SK-N-SH (cell line): Measurements from ENCODE around the gene PPFIBP2. TPM values are rescaled to one million over a fixed set of nuclear protein-coding genes. Genes with fewer than 3 reads are reported as not detected.

Experiments
- CTCF ChIA-PET: fragments of 300-600, 350-600 bp; formaldehyde crosslinking; extraction: SDS; loops from one replicate; lab custom pipeline; 2021; lab: Yijun Ruan, JAX
- POLR2A ChIA-PET: fragments of 350-600 bp; sonication (Branson Sonifier 250); formaldehyde crosslinking; extraction: SDS; loops from one replicate; lab custom pipeline; 2020; ENCODE audit warnings: antibody characterized with exemption, inconsistent platforms; lab: Yijun Ruan, JAX
- DNase-seq: peaks from one replicate; pipeline ENCODE4 v3.0.0; 2012
- H2AFZ ChIP-seq: fragments of 200-600 bp; sonication (generic); 2 replicates; pipeline ENCODE4 v1.8.1; 2016; ENCODE audit warnings: antibody characterized with exemption, mild to moderate bottlenecking, low read depth
- H3F3A ChIP-seq: fragments of 200-600 bp; sonication (generic); replicated peaks from 2 replicates; pipeline ENCODE3; 2016; ENCODE audit warnings: antibody characterized with exemption, mild to moderate bottlenecking; ENCODE audit not compliant: insufficient read depth
- H3K27ac ChIP-seq, 2 experiments: fragments of 200-500 bp in 1 of 2; fragments of 200-600 bp in 1 of 2; sonication (Bioruptor generic) in 1 of 2; sonication (generic), shearing (Covaris generic) in 1 of 2; 2 replicates each; pipeline versions ENCODE4 v1.5.1 to v1.6.1; 2014 to 2016; ENCODE audit warnings: low read depth in 2 of 2, inconsistent platforms in 1 of 2, low read length in 1 of 2, mild to moderate bottlenecking in 1 of 2, mixed read lengths in 1 of 2
- H3K27me3 ChIP-seq: fragments of 200-600 bp; sonication (generic), shearing (Covaris generic); 2 replicates; pipeline ENCODE4 v1.6.1; 2016; ENCODE audit warnings: mixed run types; ENCODE audit not compliant: insufficient read depth
- H3K36me3 ChIP-seq, 2 experiments: fragments of 200-500 bp in 1 of 2; fragments of 200-600 bp in 1 of 2; sonication (Bioruptor generic) in 1 of 2; sonication (generic) in 1 of 2; replicated peaks in 1 of 2; 2 replicates each; pipeline versions ENCODE3 to v1.5.1; 2014 to 2016; ENCODE audit warnings: low read length in 1 of 2, mild to moderate bottlenecking in 1 of 2; ENCODE audit not compliant: insufficient read depth in 2 of 2, control insufficient read depth in 1 of 2
- H3K4me1 ChIP-seq, 2 experiments: fragments of 200-500 bp in 1 of 2; fragments of 200-600 bp in 1 of 2; sonication (Bioruptor generic) in 1 of 2; sonication (generic), shearing (Covaris generic) in 1 of 2; 2 replicates each; pipeline versions ENCODE4 v1.5.1 to v1.6.1; 2014 to 2016; ENCODE audit warnings: low read depth in 1 of 2, low read length in 1 of 2, mixed run types in 1 of 2; ENCODE audit not compliant: insufficient read depth in 2 of 2, control insufficient read depth in 1 of 2
- H3K4me2 ChIP-seq: fragments of 200-600 bp; sonication (generic), shearing (Covaris generic); 2 replicates; pipeline ENCODE4 v1.6.1; 2017; ENCODE audit warnings: mixed run types
- H3K4me3 ChIP-seq, 2 experiments: fragments of 200-500 bp in 1 of 2; fragments of 200-600 bp in 1 of 2; sonication (Bioruptor generic) in 1 of 2; sonication (generic), shearing (Covaris generic) in 1 of 2; 2 replicates each; pipeline versions ENCODE4 v1.5.1 to v1.8.1; 2014 to 2016; ENCODE audit warnings: low read depth in 2 of 2, inconsistent platforms in 1 of 2, low read length in 1 of 2, mild to moderate bottlenecking in 1 of 2, mixed read lengths in 1 of 2, moderate library complexity in 1 of 2
- H3K79me2 ChIP-seq: fragments of 200-600 bp; sonication (generic); 2 replicates; pipeline ENCODE4 v1.8.1; 2017; ENCODE audit warnings: mild to moderate bottlenecking; ENCODE audit not compliant: insufficient read depth
- H3K9ac ChIP-seq: fragments of 200-600 bp; sonication (generic); 2 replicates; pipeline ENCODE4 v1.6.1; 2017; ENCODE audit warnings: mixed run types
- H3K9me2 ChIP-seq: fragments of 200-600 bp; sonication (generic); 2 replicates; pipeline ENCODE4 v1.6.1; 2017; ENCODE audit warnings: mixed run types
- H3K9me3 ChIP-seq: fragments of 200-600 bp; sonication (generic); 2 replicates; pipeline ENCODE4 v1.6.1; 2017; ENCODE audit warnings: mixed run types, mild to moderate bottlenecking, moderate library complexity
- H4K20me1 ChIP-seq: fragments of 200-600 bp; sonication (generic); 2 replicates; pipeline ENCODE4 v1.6.1; 2017; ENCODE audit warnings: mild to moderate bottlenecking, mixed run types; ENCODE audit not compliant: insufficient read depth
- CHD2 ChIP-seq: fragments of 150-350 bp; IDR thresholded peaks from 2 replicates; pipeline ENCODE4 v1.6.1; 2018; ENCODE audit warnings: low read length; ENCODE audit not compliant: partially characterized antibody
- ELF1 ChIP-seq: IDR thresholded peaks from 2 replicates; pipeline ENCODE4 v1.4.0; 2012
- FOSL2 ChIP-seq: IDR thresholded peaks from 2 replicates; pipeline ENCODE4 v1.4.0; 2012; ENCODE audit warnings: low read depth, mild to moderate bottlenecking, moderate library complexity, borderline replicate concordance
- FOXJ3 ChIP-seq: sonication (generic); formaldehyde crosslinking; IDR thresholded peaks from 2 replicates; pipeline ENCODE4 v1.5.1; 2020; ENCODE audit warnings: mild to moderate bottlenecking, missing genetic modification reagents
- GABPA ChIP-seq: IDR thresholded peaks from 2 replicates; pipeline ENCODE4 v1.4.0; 2012; ENCODE audit warnings: low read depth, mild to moderate bottlenecking
- MXI1 ChIP-seq: IDR thresholded peaks from 2 replicates; pipeline ENCODE4 v1.6.1; 2012; ENCODE audit warnings: mild to moderate bottlenecking, low read depth, low read length, improper control_type of control experiment
- POLR2AphosphoS5 ChIP-seq: IDR thresholded peaks from 2 replicates; pipeline ENCODE4 v1.6.1; 2012; ENCODE audit warnings: low read depth, low read length
- RAD21 ChIP-seq: IDR thresholded peaks from 2 replicates; pipeline ENCODE4 v1.6.1; 2012; ENCODE audit warnings: mild to moderate bottlenecking, low read length
- RCOR1 ChIP-seq: fragments of 150-350 bp; IDR thresholded peaks from 2 replicates; pipeline ENCODE4 v1.6.1; 2017; ENCODE audit warnings: antibody characterized with exemption, low read length
- SIN3A ChIP-seq: IDR thresholded peaks from 2 replicates; pipeline ENCODE4 v1.6.1; 2012; ENCODE audit warnings: low read depth, mild to moderate bottlenecking, low read length, moderate library complexity, borderline replicate concordance
- TAF1 ChIP-seq: IDR thresholded peaks from 2 replicates; pipeline ENCODE4 v1.6.1; 2012; ENCODE audit warnings: low read depth, mild to moderate bottlenecking, low read length, moderate library complexity, borderline replicate concordance
- TCF12 ChIP-seq: IDR thresholded peaks from 2 replicates; pipeline ENCODE4 v1.4.0; 2012
- TEAD4 ChIP-seq: IDR thresholded peaks from 2 replicates; pipeline ENCODE4 v1.4.0; 2012; ENCODE audit warnings: mild to moderate bottlenecking, borderline replicate concordance; ENCODE audit not compliant: insufficient read depth
- WGBS: methylation state at CpG from one replicate; pipeline ENCODE4 v1.1.6; 2017; ENCODE audit warnings: low lambda C conversion rate; 5-methylcytosine and 5-hydroxymethylcytosine counted together
- polyA plus RNA-seq, 3 experiments: library from polyadenylated mRNA; depleted of rRNA; stranded (reverse); fragments of >200 nt; gene quantifications; 2 replicates each; pipeline ENCODE4 v1.2.3, GENCODE V29; 2012
- TF ChIP-seq, protein P1 (sequence below): IDR thresholded peaks from 2 replicates; pipeline ENCODE4 v1.4.0; 2012; ENCODE audit warnings: low read depth, borderline replicate concordance
- TF ChIP-seq, protein P2 (sequence below): fragments of 150-350 bp; IDR thresholded peaks from 2 replicates; pipeline ENCODE4 v1.6.1; 2017; ENCODE audit warnings: antibody characterized with exemption, low read length, low read depth, borderline replicate concordance
- TF ChIP-seq, protein P3 (sequence below): fragments of 150-350 bp; IDR thresholded peaks from 2 replicates; pipeline ENCODE4 v1.6.1; 2016; ENCODE audit warnings: mild to moderate bottlenecking, low read depth, low read length
- TF ChIP-seq, protein P4 (sequence below): IDR thresholded peaks from 2 replicates; pipeline ENCODE4 v1.4.0; 2012; ENCODE audit warnings: low read depth, borderline replicate concordance
- TF ChIP-seq, protein P5 (sequence below): fragments of 200-600 bp; sonication (generic); IDR thresholded peaks from 2 replicates; pipeline ENCODE4 v1.6.1; 2017; ENCODE audit warnings: antibody characterized with exemption, mild to moderate bottlenecking, moderate library complexity

The PPFIBP2 gene
- polyA plus RNA-seq, 1 of the 3 experiments (the other 2 are of a cell fraction) = 0.67 TPM

DNA sequence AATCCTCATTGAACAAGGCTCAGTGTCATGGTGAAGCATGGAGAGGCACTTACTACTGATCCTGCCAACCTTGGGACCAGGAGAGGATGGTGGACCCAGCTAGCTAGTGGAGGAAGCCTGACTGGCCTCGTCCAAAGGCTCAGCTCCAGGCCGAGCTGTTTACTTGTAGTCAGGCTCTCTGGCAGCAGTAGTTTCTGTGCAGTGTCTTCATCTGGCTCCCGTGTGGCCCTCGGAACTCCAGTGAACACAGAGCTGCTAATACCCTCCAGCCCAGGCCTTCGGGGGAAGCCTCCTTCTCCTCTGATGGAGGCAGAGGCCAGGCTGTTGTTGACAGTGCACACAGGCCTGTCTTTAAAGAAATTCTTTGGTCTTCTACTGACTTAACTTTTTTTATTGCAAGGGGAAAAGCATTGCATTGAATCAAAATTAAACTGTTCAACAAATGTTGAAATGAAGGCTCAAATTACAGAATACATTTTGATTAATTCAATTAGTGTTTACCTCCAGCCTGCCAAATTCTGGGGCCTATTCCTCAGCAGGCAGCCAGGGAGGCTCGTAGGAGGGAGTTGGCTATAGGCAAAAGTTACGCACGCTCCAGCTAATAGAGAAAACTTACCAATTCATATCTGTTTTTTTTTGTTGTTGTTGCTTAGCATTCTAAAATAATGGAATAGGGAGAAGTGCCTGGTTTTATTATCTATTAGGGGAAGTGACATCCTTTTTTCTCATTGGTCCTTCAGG lies 18.8 kb downstream of the PPFIBP2 start:
- H3K4me2 ChIP-seq = no peak overlapping the region
- TF ChIP-seq TAF1 (no peak), FOXJ3 (CRISPR knock-in tag) (no peak), POLR2AphosphoS5 (no peak), ELF1 (no peak), SIN3A (no peak), TCF12 (no peak), MXI1 (no peak), RCOR1 (no peak), RAD21 (no peak), FOSL2 (no peak), GABPA (no peak), CHD2 (no peak), TEAD4 (no peak)
- TF ChIP-seq, protein P1, sequence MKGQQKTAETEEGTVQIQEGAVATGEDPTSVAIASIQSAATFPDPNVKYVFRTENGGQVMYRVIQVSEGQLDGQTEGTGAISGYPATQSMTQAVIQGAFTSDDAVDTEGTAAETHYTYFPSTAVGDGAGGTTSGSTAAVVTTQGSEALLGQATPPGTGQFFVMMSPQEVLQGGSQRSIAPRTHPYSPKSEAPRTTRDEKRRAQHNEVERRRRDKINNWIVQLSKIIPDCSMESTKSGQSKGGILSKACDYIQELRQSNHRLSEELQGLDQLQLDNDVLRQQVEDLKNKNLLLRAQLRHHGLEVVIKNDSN = no peak
- TF ChIP-seq, protein P2, sequence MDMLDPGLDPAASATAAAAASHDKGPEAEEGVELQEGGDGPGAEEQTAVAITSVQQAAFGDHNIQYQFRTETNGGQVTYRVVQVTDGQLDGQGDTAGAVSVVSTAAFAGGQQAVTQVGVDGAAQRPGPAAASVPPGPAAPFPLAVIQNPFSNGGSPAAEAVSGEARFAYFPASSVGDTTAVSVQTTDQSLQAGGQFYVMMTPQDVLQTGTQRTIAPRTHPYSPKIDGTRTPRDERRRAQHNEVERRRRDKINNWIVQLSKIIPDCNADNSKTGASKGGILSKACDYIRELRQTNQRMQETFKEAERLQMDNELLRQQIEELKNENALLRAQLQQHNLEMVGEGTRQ = no peak
- TF ChIP-seq, protein P3, sequence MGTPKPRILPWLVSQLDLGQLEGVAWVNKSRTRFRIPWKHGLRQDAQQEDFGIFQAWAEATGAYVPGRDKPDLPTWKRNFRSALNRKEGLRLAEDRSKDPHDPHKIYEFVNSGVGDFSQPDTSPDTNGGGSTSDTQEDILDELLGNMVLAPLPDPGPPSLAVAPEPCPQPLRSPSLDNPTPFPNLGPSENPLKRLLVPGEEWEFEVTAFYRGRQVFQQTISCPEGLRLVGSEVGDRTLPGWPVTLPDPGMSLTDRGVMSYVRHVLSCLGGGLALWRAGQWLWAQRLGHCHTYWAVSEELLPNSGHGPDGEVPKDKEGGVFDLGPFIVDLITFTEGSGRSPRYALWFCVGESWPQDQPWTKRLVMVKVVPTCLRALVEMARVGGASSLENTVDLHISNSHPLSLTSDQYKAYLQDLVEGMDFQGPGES = no peak
- TF ChIP-seq, protein P4, sequence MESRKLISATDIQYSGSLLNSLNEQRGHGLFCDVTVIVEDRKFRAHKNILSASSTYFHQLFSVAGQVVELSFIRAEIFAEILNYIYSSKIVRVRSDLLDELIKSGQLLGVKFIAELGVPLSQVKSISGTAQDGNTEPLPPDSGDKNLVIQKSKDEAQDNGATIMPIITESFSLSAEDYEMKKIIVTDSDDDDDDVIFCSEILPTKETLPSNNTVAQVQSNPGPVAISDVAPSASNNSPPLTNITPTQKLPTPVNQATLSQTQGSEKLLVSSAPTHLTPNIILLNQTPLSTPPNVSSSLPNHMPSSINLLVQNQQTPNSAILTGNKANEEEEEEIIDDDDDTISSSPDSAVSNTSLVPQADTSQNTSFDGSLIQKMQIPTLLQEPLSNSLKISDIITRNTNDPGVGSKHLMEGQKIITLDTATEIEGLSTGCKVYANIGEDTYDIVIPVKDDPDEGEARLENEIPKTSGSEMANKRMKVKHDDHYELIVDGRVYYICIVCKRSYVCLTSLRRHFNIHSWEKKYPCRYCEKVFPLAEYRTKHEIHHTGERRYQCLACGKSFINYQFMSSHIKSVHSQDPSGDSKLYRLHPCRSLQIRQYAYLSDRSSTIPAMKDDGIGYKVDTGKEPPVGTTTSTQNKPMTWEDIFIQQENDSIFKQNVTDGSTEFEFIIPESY = no peak
- TF ChIP-seq, protein P5, sequence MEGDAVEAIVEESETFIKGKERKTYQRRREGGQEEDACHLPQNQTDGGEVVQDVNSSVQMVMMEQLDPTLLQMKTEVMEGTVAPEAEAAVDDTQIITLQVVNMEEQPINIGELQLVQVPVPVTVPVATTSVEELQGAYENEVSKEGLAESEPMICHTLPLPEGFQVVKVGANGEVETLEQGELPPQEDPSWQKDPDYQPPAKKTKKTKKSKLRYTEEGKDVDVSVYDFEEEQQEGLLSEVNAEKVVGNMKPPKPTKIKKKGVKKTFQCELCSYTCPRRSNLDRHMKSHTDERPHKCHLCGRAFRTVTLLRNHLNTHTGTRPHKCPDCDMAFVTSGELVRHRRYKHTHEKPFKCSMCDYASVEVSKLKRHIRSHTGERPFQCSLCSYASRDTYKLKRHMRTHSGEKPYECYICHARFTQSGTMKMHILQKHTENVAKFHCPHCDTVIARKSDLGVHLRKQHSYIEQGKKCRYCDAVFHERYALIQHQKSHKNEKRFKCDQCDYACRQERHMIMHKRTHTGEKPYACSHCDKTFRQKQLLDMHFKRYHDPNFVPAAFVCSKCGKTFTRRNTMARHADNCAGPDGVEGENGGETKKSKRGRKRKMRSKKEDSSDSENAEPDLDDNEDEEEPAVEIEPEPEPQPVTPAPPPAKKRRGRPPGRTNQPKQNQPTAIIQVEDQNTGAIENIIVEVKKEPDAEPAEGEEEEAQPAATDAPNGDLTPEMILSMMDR = no peak
- no peaks in the 10 kb centered on the region for H3K9me2 ChIP-seq
- no peak overlapping the region for H3K4me3 ChIP-seq
- no peaks in the 10 kb centered on the region for H3K9me3 ChIP-seq
- H3K4me1 ChIP-seq = peaks cover 0 to 4% of the 10 kb centered on the region in 2 experiments; a peak in 1 of 4 replicates
- H3K9ac ChIP-seq = no peak overlapping the region
- H3K36me3 ChIP-seq = no peaks in the 10 kb centered on the region
- POLR2A ChIA-PET = no interaction called here
- H3K79me2 ChIP-seq = no peaks in the 10 kb centered on the region
- DNase-seq = no peak
- H3F3A ChIP-seq = no peaks in the 10 kb centered on the region
- no peaks in the 10 kb centered on the region for H4K20me1 ChIP-seq
- CTCF ChIA-PET = interaction anchor here (0.8 to 1.3 kb wide), 3 partner anchors 17 to 39 kb away, joined by 4 read pairs; no protein-coding TSS in a partner anchor
- H2AFZ ChIP-seq = no peak overlapping the region
- WGBS = 57% methylated on average over 5 of the region's 8 CpGs
- H3K27ac ChIP-seq = no peak overlapping the region
- H3K27me3 ChIP-seq = no peaks in the 10 kb centered on the region; the same call in 1 of the 2 replicates
